Activated CD8-positive, alpha-beta T cell treated with anti-CD3 and anti-CD28 coated beads, Interleukin-2, amount 10 ng/mL, durations not matched to agents 7 days and 5 days (primary cell): ENCODE measurements around the gene FOXN1. TPM values are rescaled to one million over a fixed set of nuclear protein-coding genes. Genes with fewer than 3 reads are reported as not detected.

Experiments
- ATAC-seq: fragments of 150-1000 bp; cut with Tn5 transposase; one replicate; pipeline ENCODE4 v1.10.0; 2021; ENCODE audit warnings: moderate library complexity
- CTCF ChIA-PET: fragments of 350-600 bp; sonication (Branson Sonifier 250); formaldehyde crosslinking; loops from one replicate; lab custom pipeline; 2021; ENCODE audit warnings: antibody characterized with exemption; lab: Charles Lee
- POLR2A ChIA-PET: fragments of 350-600 bp; sonication (Branson Sonifier 250); formaldehyde crosslinking; loops from one replicate; lab custom pipeline; 2021; ENCODE audit warnings: antibody characterized with exemption; lab: Charles Lee
- DNase-seq: peaks from one replicate; pipeline ENCODE4 v3.0.0-alpha.2; 2020
- H3K27ac Mint-ChIP-seq: one replicate; pipeline ENCODE4 v1.8.0; 2021; ENCODE audit warnings: mild to moderate bottlenecking, mixed read lengths
- H3K27me3 Mint-ChIP-seq: one replicate; pipeline ENCODE4 v1.8.0; 2021; ENCODE audit warnings: low read depth, mixed read lengths
- H3K36me3 Mint-ChIP-seq: one replicate; pipeline ENCODE4 v1.8.0; 2021; ENCODE audit warnings: low read depth, mixed read lengths
- H3K4me1 Mint-ChIP-seq: one replicate; pipeline ENCODE4 v1.8.0; 2021; ENCODE audit warnings: low read depth, mixed read lengths
- H3K4me3 Mint-ChIP-seq: one replicate; pipeline ENCODE4 v1.8.0; 2021; ENCODE audit warnings: mild to moderate bottlenecking, mixed read lengths
- H3K9me3 Mint-ChIP-seq: one replicate; pipeline ENCODE4 v1.8.0; 2022; ENCODE audit warnings: mixed read lengths; ENCODE audit not compliant: insufficient read depth
- total RNA-seq, 2 experiments: library from RNA; stranded (reverse); gene quantifications; one replicate each; pipeline ENCODE4 v1.2.3, GENCODE V29; 2021

Gene FOXN1
- total RNA-seq, 2 experiments from 2014 or later: not detected

- ATAC-seq (no peak), DNase-seq (no peak)
- CTCF ChIA-PET: no interaction called here
- POLR2A ChIA-PET: no interaction called here
- Mint-ChIP-seq H3K9me3 (no peaks in the 10 kb centered on the region), H3K27ac (no peak overlapping the region), H3K27me3 (peaks cover 4% of the 10 kb centered on the region), H3K36me3 (no peaks in the 10 kb centered on the region), H3K4me1 (no peaks in the 10 kb centered on the region), H3K4me3 (no peak overlapping the region)
These were observed 1.5 kb downstream of the FOXN1 start for GRCh38 chr17:28507567-28508203.

- Mint-ChIP-seq H3K9me3 (no peaks in the 10 kb centered on the region), H3K27me3 (peaks cover 4% of the 10 kb centered on the region), H3K4me3 (no peak overlapping the region), H3K4me1 (no peaks in the 10 kb centered on the region), H3K27ac (no peak overlapping the region), H3K36me3 (no peaks in the 10 kb centered on the region)
- POLR2A ChIA-PET: no interaction called here
- DNase-seq: no peak
- ATAC-seq: no peak
- CTCF ChIA-PET: no interaction called here
These were observed 2.1 kb downstream of the FOXN1 start for GRCh38 chr17:28508211-28508724.

- H3K4me1 Mint-ChIP-seq: no peaks in the 10 kb centered on the region
- H3K9me3 Mint-ChIP-seq: no peaks in the 10 kb centered on the region
- H3K36me3 Mint-ChIP-seq: no peaks in the 10 kb centered on the region
- DNase-seq (no peak), ATAC-seq (no peak)
- H3K4me3 Mint-ChIP-seq: no peak overlapping the region
- ChIA-PET POLR2A (interaction anchor here (0.7 kb wide), 1 partner anchor 86 kb away, joined by 3 read pairs; no protein-coding TSS in a partner anchor), CTCF (no interaction called here)
- no peak overlapping the region for H3K27ac Mint-ChIP-seq
- peaks cover 2% of the 10 kb centered on the region for H3K27me3 Mint-ChIP-seq
These were observed 3.6 kb downstream of the FOXN1 start for GRCh38 chr17:28509789-28510188.

- Mint-ChIP-seq H3K27me3 (no peaks in the 10 kb centered on the region), H3K4me3 (no peak overlapping the region), H3K4me1 (no peaks in the 10 kb centered on the region), H3K9me3 (no peaks in the 10 kb centered on the region), H3K36me3 (no peaks in the 10 kb centered on the region), H3K27ac (no peak overlapping the region)
- ChIA-PET CTCF (no interaction called here), POLR2A (interaction anchor here (1.2 kb wide), 1 partner anchor 59 kb away, joined by 3 read pairs; the partner anchor contains the start of gene PIGS)
- ATAC-seq: no peak
- no peak for DNase-seq
These were observed 5.8 kb downstream of the FOXN1 start for GRCh38 chr17:28511858-28512461.

GRCh38 chr17:28513476-28513875, 7.3 kb downstream of the FOXN1 start:
- ATAC-seq (no peak), DNase-seq (no peak)
- Mint-ChIP-seq H3K27ac (no peak overlapping the region), H3K4me3 (no peak overlapping the region), H3K27me3 (peaks cover 4% of the 10 kb centered on the region), H3K36me3 (no peaks in the 10 kb centered on the region), H3K4me1 (no peaks in the 10 kb centered on the region), H3K9me3 (no peaks in the 10 kb centered on the region)
- CTCF ChIA-PET: no interaction called here
- POLR2A ChIA-PET: interaction anchor here (1.2 kb wide), 1 partner anchor 58 kb away, joined by 3 read pairs; the partner anchor contains the start of gene PIGS

- H3K9me3 Mint-ChIP-seq: no peaks in the 10 kb centered on the region
- ChIA-PET POLR2A (no interaction called here), CTCF (no interaction called here)
- ATAC-seq (no peak), DNase-seq (no peak)
- peaks cover 8% of the 10 kb centered on the region for H3K4me1 Mint-ChIP-seq
- H3K4me3 Mint-ChIP-seq: no peak overlapping the region
- peaks cover 5% of the 10 kb centered on the region for H3K27me3 Mint-ChIP-seq
- no peaks in the 10 kb centered on the region for H3K36me3 Mint-ChIP-seq
- no peak overlapping the region for H3K27ac Mint-ChIP-seq
These were observed 8.4 kb downstream of the FOXN1 start for GRCh38 chr17:28514561-28515002.

DNA sequence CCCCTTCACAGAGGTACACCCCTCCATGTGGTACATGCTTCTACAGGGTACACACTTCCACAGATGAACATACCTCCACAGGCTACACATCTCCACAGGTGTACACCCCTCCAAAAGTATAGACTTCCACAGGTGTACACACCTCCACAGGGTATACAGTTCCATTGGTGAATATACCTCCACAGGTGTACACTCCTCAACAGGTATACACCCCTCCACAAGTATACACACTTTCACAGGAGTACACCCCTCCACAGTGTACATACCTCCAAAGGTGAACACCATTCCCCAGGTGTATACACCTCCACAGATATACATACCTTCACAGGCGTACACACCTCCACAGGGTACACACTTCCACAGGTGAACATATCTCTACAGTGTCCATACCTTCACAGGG, 9.4 kb downstream of the FOXN1 start:
- Mint-ChIP-seq H3K27ac (no peak overlapping the region), H3K36me3 (no peaks in the 10 kb centered on the region), H3K27me3 (peaks cover 5% of the 10 kb centered on the region), H3K4me3 (no peak overlapping the region), H3K9me3 (no peaks in the 10 kb centered on the region), H3K4me1 (peaks cover 8% of the 10 kb centered on the region)
- POLR2A ChIA-PET: no interaction called here
- DNase-seq (no peak), ATAC-seq (no peak)
- CTCF ChIA-PET: no interaction called here

DNA sequence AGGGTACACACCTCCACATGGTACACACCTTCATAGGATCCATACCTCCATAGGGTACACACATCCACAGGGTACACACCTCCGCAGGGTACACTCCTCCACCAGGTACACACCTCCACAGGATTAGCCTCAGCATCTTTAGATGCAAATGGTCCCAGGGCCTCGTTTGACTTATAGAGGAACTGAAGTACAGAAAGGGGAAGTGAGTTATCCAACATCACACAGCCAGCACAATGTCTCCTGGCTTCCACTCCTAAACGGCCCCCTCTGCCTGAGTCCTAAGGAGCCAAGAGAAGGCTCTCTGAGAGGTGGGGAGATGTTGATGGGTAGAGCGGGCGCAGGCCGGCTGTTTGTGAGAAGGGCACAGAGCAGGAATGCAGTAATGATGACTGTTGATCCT, 12.0 kb downstream of the FOXN1 start:
- CTCF ChIA-PET: no interaction called here
- no peak for DNase-seq
- H3K4me1 Mint-ChIP-seq: peaks cover 8% of the 10 kb centered on the region
- no peak for ATAC-seq
- no peak overlapping the region for H3K4me3 Mint-ChIP-seq
- H3K27ac Mint-ChIP-seq: no peak overlapping the region
- POLR2A ChIA-PET: no interaction called here
- H3K27me3 Mint-ChIP-seq: peaks cover 5% of the 10 kb centered on the region
- H3K9me3 Mint-ChIP-seq: no peaks in the 10 kb centered on the region
- H3K36me3 Mint-ChIP-seq: no peaks in the 10 kb centered on the region

- no peak for DNase-seq
- Mint-ChIP-seq H3K9me3 (no peaks in the 10 kb centered on the region), H3K27me3 (peaks cover 5% of the 10 kb centered on the region), H3K36me3 (no peaks in the 10 kb centered on the region), H3K27ac (no peak overlapping the region), H3K4me3 (no peak overlapping the region), H3K4me1 (peaks cover 8% of the 10 kb centered on the region)
- CTCF ChIA-PET: no interaction called here
- no peak for ATAC-seq
- POLR2A ChIA-PET: no interaction called here
These were observed 12.4 kb downstream of the FOXN1 start for GRCh38 chr17:28518578-28518977.

- POLR2A ChIA-PET: no interaction called here
- CTCF ChIA-PET: no interaction called here
These were observed 13.1 kb downstream of the FOXN1 start for GRCh38 chr17:28519236-28519635.

GRCh38 chr17:28520687-28521086, 14.5 kb downstream of the FOXN1 start:
- Mint-ChIP-seq H3K9me3 (no peaks in the 10 kb centered on the region), H3K4me3 (no peak overlapping the region), H3K4me1 (peaks cover 8% of the 10 kb centered on the region), H3K27me3 (peaks cover 5% of the 10 kb centered on the region), H3K36me3 (no peaks in the 10 kb centered on the region), H3K27ac (no peak overlapping the region)
- ATAC-seq (no peak), DNase-seq (no peak)
- ChIA-PET CTCF (interaction anchor here (1.2 to 1.7 kb wide), 3 partner anchors 16 to 25 kb away, joined by 3 to 5 read pairs (median 4); no protein-coding TSS in a partner anchor), POLR2A (no interaction called here)

More at GRCh38 chr17:28519236-28519635, 13.1 kb downstream of the FOXN1 start:
- Mint-ChIP-seq H3K27ac (no peak overlapping the region), H3K4me3 (no peak overlapping the region), H3K27me3 (peaks cover 5% of the 10 kb centered on the region), H3K9me3 (no peaks in the 10 kb centered on the region), H3K36me3 (no peaks in the 10 kb centered on the region), H3K4me1 (peaks cover 8% of the 10 kb centered on the region)
- DNase-seq (peak; percentile 35), ATAC-seq (no peak)
